Stimulated activated CD4-positive, alpha-beta T cell treated with anti-CD3 and anti-CD28 coated beads, Interleukin-1b, Interleukin-23, amount 100 ng/mL, for 4 hours (primary cell): ENCODE data around the gene ALDH1A2.
"Not testable (repeated sequence)": the region's sequence is repeated elsewhere in the genome, so short reads cannot be mapped to it uniquely, and the experiment has no call there.

Source experiments
- DNase-seq, 2 donors: peaks; one replicate each; pipeline ENCODE4 v3.0.0-alpha.2; 2020; ENCODE audit warnings: low read depth in 2 of 2

Gene ALDH1A2

GRCh38 chr15:58042006-58042405 lies 23.5 kb downstream of the ALDH1A2 start:
- DNase-seq, result no peak

GRCh38 chr15:58040150-58040549 lies 25.4 kb downstream of the ALDH1A2 start:
- DNase-seq, result no peak

- no peak for DNase-seq
These were observed 26.2 kb downstream of the ALDH1A2 start for GRCh38 chr15:58039079-58040035.

- no peak for DNase-seq
These were observed 27.0 kb downstream of the ALDH1A2 start for GRCh38 chr15:58038426-58039078.

- no peak for DNase-seq
These were observed 27.7 kb downstream of the ALDH1A2 start for GRCh38 chr15:58037723-58038301.

- DNase-seq, result no peak
These were observed 28.9 kb downstream of the ALDH1A2 start for GRCh38 chr15:58036579-58036978.

GRCh38 chr15:58028392-58028791 lies 37.1 kb downstream of the ALDH1A2 start:
- not testable (repeated sequence) for DNase-seq

GRCh38 chr15:58026552-58026951 lies 39.0 kb downstream of the ALDH1A2 start:
- no peak for DNase-seq

- DNase-seq, result no peak
These were observed 39.5 kb downstream of the ALDH1A2 start for GRCh38 chr15:58026051-58026450.

- DNase-seq, result no peak
These were observed 43.9 kb downstream of the ALDH1A2 start for GRCh38 chr15:58021332-58022230.

GRCh38 chr15:58019503-58020376 lies 45.8 kb downstream of the ALDH1A2 start:
- no peak for DNase-seq

GRCh38 chr15:58017869-58018268 lies 47.6 kb downstream of the ALDH1A2 start:
- no peak for DNase-seq

GRCh38 chr15:58016581-58017175 lies 48.8 kb downstream of the ALDH1A2 start:
- no peak for DNase-seq

GRCh38 chr15:58015565-58015964 lies 49.9 kb downstream of the ALDH1A2 start:
- DNase-seq, result no peak

GRCh38 chr15:58014470-58014869 lies 51.0 kb downstream of the ALDH1A2 start:
- no peak for DNase-seq

GRCh38 chr15:58014040-58014439 lies 51.5 kb downstream of the ALDH1A2 start:
- no peak for DNase-seq

- DNase-seq, result no peak
These were observed 54.5 kb downstream of the ALDH1A2 start for GRCh38 chr15:58010983-58011382.

GRCh38 chr15:58003810-58004209 lies 61.7 kb downstream of the ALDH1A2 start:
- no peak for DNase-seq

GRCh38 chr15:58002338-58003126 lies 63.0 kb downstream of the ALDH1A2 start:
- no peak for DNase-seq
